Measurements from ENCODE around the gene PHACTR3.
"Not testable (repeated sequence)": the region's sequence is repeated elsewhere in the genome, so short reads cannot be mapped to it uniquely, and the experiment has no call there.

PHACTR3 gene

DNA sequence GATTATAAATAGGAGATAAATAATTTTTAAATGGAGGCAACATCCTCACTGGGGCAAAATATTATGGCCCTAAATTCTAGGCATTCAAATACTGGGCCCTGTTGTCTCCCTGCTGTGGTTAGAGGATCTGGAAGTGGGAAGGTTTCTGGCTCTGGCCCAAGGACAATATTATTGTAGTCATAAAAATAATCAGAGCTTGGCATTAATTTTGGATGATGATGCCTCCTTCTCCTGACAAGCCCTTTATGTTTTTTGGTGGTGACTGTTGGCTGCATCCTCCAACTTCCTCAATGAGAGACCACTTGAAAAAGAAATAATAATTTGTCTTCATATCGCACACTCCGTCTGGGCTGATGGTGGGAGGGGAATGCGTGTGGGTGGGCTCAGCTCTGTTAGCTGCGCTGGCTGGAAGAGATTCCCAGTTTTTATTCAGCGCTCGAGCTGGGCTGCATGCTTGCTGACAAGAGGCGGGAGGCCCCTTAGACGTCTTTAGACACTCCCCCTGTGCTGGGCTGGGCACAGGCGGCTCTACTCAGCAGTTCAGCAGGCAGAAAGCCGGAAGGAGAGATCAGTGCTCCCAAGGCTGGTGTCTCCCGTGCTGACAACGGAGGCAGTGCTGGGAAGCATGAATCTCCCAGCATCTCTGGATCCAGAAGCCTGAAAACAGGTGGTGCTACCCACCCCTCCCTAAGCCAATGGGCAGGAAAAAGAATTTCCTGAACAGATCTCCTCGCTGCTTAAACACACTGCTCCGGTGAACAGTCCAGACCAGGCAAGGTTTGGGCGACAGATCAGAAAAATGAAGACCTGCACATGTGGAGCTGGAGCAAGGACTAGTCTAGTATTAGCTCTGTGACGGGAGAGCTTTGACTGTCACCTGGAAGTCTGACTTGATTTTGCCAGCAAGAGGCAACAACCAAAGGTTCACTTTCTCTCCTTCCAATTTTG lies 231.4 kb downstream of the PHACTR3 start:
- peak; percentile 65 for DNase-seq

DNA sequence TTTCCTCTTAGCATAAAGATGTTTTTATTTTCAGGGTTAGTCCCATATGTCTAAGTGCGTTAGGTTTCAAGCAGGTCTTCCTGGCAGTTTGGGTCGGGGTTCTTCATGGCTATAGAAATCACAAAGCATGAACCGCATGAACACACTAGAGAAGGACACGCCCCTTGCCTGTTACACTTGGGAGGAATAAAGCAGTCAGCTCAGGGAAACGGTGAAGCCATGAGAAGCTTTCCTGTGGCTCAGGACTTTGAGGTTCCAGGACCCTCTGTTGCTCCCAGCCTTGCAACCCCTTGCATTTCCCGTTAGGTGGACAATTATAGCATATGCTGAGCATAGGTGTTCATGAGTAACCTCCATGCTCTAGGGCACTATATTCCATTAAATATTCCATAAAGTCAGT lies 232.4 kb downstream of the PHACTR3 start:
- no peak for DNase-seq

DNA sequence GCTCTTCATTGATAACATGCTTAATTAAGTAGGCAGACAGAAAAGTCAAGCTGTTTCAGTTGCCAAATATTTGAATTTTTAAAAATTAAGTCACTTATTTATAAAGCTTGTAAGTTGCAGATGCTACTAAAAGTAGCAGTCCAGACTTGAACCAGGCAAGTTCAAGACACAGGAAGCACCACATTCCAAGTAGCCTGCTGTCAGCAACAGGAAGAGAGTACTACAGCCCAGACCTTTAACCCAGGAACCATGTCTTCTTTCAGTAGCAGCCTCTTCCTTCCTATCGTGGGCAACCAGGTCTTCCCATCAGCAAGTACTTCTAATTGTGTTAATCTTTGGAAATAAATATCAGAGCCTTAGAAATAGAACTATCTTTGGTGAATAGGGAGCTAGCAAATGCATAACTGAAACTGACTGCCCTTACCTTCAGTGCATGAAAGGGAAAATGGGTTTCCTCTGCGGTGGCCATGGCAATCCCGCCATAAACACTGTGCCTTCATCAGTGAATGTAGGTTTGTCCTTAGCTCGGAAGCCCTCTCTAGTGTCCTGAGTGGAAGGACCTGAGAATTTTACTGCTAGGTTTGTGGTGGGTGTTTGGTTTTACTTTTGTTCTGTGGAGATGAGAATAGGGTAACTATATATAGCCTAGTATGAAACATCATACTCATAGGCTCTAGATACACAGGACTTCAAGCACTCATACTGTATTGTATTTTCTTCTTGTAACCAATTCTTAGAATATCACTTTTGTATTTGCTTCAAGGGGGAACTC lies 233.5 kb downstream of the PHACTR3 start:
- no peak for DNase-seq

DNA sequence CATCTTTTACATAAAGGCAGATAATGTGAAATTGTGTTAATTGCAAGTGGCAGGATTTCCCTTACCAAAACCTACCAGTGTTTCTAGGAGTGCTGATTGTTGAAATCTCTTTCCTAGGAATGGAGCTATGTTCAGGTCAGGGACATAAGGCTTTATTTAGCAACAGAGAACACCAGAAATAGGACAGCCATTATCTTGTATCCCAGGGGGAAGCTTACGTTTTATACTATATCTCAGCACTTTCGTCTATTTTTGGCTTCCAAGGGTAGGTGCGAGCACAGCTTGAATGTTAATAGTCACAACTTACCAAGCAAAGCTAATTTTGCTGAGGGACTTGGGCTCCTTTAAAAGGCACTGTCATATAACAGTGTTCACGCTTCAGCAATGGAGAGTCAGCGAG lies 235.1 kb downstream of the PHACTR3 start:
- no peak for DNase-seq

DNA sequence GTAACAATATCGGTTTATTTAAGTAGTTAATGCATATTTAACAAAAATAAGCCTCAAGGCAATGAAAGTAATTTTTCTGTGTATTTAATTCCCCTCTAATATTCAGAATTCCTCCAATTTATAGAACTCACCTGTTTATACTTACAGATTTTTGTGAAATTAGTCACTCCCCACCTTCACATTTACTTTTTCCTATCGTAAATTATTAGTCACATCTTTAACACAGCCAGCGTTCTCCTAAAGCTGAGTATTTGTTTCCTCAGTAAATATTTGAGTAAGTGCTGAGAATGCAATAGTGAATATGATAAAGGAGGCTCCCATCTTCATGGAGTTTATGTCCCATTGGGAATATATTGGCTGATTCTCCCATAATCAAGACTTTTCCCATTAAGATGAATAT lies 241.1 kb downstream of the PHACTR3 start:
- no peak for DNase-seq

DNA sequence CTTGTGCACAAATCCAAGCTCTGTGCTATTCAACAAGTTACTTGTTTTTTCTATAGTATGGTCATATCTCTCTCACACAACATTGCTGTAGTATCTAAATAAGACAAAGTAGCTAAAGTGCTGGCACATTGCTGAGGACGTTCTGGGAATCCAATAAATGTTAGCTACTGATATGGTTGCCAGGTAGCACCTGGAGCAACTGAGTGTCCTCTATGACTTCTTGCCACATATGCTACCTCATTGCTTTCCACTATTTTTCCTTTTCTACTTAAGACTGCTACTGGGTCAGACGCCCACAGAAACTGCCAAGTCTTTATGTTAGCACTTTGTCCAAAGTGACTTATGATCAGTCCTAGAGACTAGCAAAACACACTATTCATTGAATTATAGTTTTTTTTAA lies 243.8 kb downstream of the PHACTR3 start:
- no peak for DNase-seq

DNA sequence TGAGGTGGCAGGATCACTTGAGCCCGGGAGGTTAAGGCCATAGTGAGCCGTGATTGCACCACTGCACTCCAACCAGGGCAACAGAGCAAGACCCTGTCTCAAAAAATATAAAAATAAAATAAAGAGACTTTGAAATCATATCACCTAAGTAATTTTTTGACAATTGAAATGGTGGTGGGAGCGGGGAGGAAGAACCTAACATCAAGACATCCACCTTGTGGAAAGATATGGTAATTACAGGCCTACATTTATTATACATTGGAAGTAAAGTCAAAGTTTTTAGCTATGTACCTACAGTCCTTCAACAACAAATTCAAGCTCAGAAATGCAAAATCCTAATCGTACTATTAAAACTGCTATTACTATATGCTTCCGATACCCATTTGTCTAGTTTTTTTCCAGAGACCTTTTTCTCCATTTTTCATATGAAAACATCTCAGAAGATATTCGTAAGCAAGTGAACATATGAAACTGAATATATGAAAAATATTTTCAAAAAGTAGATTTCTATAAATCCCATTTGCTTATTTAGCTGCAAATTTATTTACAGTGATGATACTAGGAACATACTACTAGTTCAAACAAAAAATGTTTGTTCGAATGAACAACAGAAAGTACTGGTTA lies 245.8 kb downstream of the PHACTR3 start:
- DNase-seq = peak; percentile 37

DNA sequence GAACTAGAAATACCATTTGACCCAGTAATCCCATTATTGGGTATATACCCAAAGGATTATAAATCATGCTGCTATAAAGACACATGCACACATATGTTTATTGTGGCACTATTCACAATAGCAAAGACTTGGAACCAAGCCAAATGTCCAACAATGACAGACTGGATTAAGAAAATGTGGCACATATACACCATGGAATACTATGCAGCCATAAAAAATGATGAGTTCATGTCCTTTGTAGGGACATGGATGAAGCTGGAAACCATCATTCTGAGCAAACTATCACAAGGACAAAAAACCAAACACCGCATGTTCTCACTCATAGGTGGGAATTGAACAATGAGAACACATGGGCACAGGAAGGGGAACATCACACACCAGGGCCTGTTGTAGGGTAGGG lies 252.2 kb downstream of the PHACTR3 start:
- DNase-seq = not testable (repeated sequence)

DNA sequence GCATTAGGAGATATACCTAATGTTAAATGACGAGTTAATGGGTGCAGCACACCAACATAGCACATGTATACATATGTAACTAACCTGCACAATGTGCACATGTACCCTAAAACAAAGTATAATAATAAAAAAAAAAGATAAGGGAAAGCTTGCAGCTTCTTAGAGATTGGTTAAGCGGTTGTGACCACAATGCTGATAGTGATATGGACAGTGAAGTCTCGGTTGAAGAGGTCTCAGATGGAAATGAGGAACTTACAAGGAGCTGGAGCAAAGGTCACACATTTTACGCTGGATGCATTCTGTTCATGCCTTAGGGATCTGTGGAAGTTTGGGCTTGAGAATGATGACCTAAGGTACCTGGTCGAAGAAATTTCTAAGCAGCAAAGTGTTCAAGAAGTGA lies 252.6 kb downstream of the PHACTR3 start:
- DNase-seq = not testable (repeated sequence)

DNA sequence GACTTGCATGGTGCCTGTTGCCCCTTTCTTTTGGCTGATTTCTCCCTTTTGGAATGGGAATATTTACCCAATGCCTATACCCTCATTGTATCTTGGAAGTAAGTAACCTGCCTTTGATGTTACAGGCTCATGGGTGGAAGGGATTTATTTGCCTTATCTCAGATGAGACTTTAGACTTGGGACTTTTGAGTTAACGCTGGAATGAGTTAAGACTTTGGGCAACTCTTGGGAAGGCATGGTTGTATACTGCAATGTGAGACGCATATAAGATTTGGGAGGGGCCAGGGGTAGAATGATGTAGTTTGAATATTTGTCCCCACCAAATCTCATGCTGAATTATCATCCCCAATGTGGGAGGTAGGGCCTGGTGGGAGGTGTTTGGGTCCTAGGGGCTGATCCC lies 253.6 kb downstream of the PHACTR3 start:
- no peak for DNase-seq

DNA sequence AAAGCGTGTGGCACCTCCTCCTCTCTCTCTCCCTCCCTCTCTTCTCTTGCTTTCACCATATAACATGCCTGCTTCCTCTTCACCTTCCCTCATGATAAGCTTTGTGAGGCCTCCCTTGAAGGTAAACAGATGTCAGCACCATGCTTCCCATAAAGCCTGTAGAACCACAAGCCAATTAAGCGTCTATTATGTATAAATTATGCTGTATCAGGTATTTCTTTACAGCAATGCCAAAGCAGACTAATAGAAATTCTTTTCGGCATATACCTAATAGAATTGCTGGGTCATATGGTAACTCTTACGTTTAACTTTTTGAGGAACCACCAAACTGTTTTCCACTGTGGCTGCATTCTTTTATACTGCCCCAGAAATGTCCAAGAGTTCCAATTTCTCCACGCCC lies 254.1 kb downstream of the PHACTR3 start:
- no peak for DNase-seq

DNA sequence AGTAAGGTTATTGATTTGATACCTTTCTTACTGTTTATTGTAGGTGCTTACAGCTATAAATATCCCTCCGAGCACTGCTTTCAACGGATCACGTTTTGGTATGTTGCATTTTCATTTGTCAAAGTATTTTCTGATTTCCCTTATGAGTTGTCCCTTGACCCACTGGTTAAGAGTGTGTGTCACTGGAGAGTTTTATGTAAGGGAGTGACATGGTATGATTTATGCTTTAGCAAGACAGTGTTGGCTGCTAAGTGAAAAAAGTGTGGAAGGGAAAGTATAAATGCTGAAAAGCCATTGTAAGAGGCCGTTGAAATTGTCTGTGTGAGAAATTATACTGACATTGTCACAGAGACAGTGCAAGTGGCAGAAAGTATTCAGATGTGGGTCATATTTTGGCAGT lies 257.1 kb downstream of the PHACTR3 start:
- no peak for DNase-seq

DNA sequence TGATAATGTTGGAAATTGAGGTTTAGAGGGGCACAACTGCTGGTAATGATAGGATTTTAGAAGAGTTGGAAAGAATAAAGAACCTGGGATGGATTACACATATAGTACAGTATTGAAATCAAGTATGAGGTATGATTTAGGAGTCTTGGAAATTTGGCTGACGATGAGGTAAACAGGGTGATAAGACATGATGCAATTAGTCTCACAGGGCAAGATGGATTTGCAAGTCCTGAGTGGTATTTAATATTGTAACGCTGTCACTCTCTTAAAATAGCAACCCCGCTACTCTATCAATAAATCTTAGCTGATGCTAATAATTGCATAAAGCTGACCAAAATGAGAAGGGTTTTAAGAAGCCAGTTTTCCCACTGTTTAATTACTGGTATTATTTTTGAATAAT lies 258.7 kb downstream of the PHACTR3 start:
- DNase-seq = no peak

DNA sequence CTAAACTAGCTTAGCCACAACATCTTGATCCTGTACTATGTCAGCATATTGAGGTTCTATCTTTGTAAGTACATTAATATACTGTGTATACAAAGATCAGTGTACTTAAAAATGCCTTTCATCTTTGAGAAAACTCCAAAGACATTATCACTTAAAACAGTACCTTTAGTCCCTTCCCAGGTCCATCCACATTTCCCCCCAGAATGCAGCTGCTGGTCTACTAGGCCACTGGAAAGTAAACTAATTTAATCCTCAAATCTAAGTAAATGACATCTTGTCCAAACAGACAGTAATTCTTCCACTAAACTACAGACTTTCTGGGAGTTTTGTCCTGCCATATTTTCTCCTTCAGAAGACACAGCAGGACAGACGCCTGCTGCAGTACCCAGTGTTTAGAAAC lies 260.4 kb downstream of the PHACTR3 start:
- DNase-seq = no peak

DNA sequence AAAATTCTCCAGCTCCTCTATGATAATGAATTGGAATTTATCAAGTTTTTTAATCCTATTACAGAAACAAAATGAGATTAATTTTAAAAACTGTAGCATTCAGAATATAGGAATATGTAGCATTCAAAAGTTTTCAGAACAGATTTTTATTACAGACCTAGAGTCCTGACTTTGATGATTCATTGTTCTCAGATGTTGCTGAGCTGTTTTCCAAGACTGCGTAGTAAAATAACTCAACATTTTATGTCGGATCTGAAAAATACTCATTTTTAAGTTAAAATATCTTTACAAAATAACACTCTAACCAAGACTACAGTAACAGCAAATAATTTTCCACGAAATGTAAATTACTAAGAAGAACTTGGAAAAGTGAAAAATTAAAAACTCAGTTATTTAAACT lies 262.0 kb downstream of the PHACTR3 start:
- no peak for DNase-seq

DNA sequence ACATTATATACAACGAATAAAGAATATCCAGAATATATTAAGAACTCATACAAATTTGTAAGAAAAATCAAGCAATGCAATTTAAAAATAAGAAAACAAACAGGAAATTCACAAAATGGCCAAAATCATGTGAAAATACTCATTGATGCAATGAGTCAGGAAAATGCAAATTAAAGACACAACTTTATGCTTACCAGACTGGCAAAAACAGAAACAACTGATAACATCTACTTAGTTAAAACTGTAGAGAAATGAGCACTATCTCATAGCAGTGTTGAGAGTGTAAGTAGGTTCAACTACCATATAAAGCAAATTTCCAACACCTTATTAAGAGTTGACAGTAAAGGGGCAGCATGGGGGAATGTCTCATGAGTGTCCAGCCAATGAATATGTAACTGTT lies 266.8 kb downstream of the PHACTR3 start:
- no peak for DNase-seq

DNA sequence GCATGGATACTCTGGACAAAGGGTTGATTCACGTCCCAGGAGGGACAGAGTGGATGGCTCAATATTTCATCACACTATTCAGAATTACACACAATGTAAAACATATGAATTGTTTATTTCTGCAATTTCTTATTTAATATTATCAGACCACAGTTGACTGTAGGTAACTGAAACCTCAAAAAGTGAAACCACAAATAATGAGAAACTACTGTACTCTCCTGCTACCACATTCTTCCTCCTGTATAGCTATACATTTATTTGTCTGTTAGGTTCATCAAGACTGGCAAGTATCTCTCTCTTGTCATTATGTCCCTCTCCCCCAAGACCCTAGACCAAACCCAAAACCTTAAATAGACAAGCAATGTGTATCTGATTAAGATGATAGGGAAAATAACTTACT lies 269.1 kb downstream of the PHACTR3 start:
- DNase-seq = no peak

DNA sequence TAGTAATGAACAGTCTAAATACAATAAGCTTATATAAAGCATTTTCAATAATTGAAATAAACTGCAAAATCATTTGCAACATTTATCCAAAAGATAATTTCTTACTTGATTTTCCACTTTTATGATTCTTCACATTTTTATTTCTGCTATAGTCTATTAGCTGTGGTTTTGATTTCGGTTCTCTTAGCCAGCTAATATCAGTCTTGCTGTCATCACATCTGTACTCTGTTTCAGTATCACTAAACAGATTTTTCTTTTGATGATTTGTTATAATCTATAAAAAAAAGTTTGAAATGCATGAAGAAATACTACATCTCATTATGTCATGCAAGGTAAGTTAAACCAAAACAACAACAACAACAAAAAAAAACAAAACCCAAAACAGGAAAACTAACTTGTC lies 275.9 kb downstream of the PHACTR3 start:
- no peak for DNase-seq

DNA sequence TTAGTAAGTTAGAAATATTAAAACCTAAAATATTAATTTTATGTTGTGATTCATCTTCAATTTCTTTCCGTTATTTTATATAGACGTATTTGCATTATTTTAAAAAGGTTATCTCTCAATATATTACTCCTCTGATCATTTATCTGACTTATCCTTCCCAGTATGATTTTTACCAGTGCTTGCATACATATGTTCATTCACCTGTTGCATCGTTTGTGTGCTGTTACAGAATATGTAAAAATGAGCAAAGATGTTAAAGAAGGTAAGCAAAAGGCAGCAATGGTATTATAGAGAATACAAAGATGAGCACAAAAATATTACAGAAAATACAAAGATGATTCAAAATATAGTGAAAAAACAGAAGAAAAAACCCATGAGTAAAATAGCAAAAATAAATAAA lies 280.2 kb downstream of the PHACTR3 start:
- DNase-seq = no peak

DNA sequence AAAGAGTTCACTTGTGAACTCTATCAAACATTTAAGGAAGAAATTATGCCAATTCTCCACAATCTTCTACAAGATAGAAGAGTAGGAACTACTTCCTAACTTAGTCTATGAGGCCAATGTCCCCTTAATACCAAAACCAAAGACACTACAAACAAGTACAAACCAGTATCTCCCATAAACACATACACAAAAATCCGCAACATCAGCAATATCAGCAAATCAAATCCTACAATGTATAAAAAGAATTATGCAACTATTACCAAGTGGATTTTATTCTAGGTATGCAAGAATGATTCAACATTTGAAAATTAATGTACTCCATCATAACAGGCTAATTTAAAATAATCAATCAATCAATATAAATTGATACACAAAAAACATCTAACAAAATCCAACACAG lies 283.7 kb downstream of the PHACTR3 start:
- no peak for DNase-seq

DNA sequence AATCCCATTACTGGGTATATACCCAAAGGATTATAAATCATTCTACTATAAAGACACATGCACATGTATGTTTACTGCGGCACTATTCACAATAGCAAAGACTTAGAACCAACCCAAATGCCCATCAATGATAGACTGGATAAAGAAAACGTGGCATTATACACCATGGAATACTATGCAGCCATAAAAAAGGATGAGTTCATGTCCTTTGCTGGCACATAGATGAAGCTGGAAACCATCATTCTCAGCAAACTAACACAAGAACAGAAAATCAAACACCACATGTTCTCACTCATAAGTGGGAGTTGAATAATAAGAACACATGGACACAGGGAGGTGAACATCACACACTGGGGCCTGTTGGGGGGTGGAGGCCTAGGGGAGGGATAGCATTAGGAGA lies 285.7 kb downstream of the PHACTR3 start:
- DNase-seq = not testable (repeated sequence)

DNA sequence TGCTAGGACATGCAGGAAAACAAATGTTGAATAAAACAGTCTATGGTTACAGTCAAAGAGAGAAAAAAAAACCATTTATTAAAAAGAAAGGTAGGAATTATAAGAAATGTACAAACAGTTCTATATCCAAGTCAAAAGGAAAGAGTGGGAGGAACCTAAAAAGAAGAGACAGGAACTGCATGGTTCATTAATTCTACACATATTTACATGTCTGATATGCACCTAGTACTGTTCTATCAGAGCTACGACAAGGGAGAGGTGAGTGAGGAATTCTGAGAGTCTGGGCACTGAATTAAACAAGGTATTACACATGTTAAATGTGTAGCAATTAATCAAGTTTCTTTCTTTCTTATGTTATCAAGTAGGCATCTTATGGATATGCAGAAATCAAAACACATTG lies 287.2 kb downstream of the PHACTR3 start:
- no peak for DNase-seq

DNA sequence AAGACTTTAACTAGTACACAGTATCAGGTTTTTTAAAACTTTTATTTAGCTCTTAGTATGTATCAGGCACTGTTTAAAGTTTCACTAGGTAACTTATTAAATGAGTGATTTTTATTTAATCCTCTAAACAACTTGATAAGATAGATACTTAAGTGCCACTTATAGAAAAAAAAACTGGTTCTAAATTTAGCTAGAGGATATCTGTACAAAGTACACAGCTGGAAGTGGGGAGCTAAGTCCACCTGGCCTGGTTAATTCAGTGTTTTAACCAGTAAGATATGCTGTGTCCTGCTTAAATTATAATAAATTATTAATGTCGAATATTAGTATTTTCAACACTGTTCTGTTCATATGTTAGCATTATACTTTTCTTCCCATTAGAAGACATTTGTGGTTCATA lies 291.6 kb downstream of the PHACTR3 start:
- DNase-seq = no peak

Measured in fibroblast of skin of right biceps (primary cell).